ENCODE measurements around the gene MYH6. TPM values are rescaled to one million over a fixed set of nuclear protein-coding genes. Genes with fewer than 3 reads are reported as not detected.

Gene MYH6
- total and polyA plus RNA-seq, 10 donors, result 0.35 to 0.82 (median 0.40) TPM; not detected in 6

- Histone ChIP-seq H3K4me1 (no peaks in the 10 kb centered on the region), H3K27me3 (replicated peaks in 1 of 7) (peaks cover 0 to 39% (median 3%) of the 10 kb centered on the region in 7 donors), H3K4me3 (no peak overlapping the region), H3K9me3 (no peaks in the 10 kb centered on the region), H3K36me3 (no peaks in the 10 kb centered on the region), H3K27ac (no peak overlapping the region)
- no peak for DNase-seq
- 79 to 91% (median 83%) methylated on average over 2 of the region's 2 CpGs for WGBS, 5 donors
- intact Hi-C loops (cut with DNase I; ENCODE audit: low total_unique reads), result no loop called here
- TF ChIP-seq POLR2AphosphoS5 (IDR thresholded peaks at IDR 0.05) (no peak), POLR2A (IDR thresholded peaks at IDR 0.05) (no peak), CTCF (IDR thresholded peaks at IDR 0.05 in 8 of 11, conservative IDR thresholded peaks at IDR 0.05 in 3 of 11) (no peak)
Observed at GRCh38 chr14:23385244-23385641, 22.8 kb downstream of the MYH6 start.

- TF ChIP-seq CTCF (IDR thresholded peaks at IDR 0.05 in 8 of 11, conservative IDR thresholded peaks at IDR 0.05 in 3 of 11), result no peak
- TF ChIP-seq POLR2A (IDR thresholded peaks at IDR 0.05), result no peak
- TF ChIP-seq POLR2AphosphoS5 (IDR thresholded peaks at IDR 0.05), result no peak
- no peak overlapping the region for H3K4me3 ChIP-seq
- WGBS, 5 donors, result 85 to 96% (median 92%) methylated on average over 29 of the region's 29 CpGs
- no peaks in the 10 kb centered on the region for H3K36me3 ChIP-seq
- H3K9me3 ChIP-seq, result no peaks in the 10 kb centered on the region
- H3K27ac ChIP-seq, result no peak overlapping the region
- no peaks in the 10 kb centered on the region for H3K4me1 ChIP-seq
- intact Hi-C loops (cut with DNase I; ENCODE audit: low total_unique reads), result loop anchor here (5.0 kb wide), 1 partner anchor 117 kb away; no protein-coding TSS in a partner anchor
- no peak for DNase-seq
- peaks cover 0 to 43% (median 3%) of the 10 kb centered on the region in 7 donors for H3K27me3 ChIP-seq (replicated peaks in 1 of 7)
Observed at GRCh38 chr14:23384364-23385080, 23.6 kb downstream of the MYH6 start.

- 50 to 61% (median 55%) methylated on average over 10 of the region's 10 CpGs for WGBS, 5 donors
- H3K27me3 ChIP-seq (replicated peaks in 1 of 7), result peaks cover 0 to 43% (median 3%) of the 10 kb centered on the region in 7 donors
- TF ChIP-seq CTCF (IDR thresholded peaks at IDR 0.05 in 8 of 11, conservative IDR thresholded peaks at IDR 0.05 in 3 of 11), result no peak
- TF ChIP-seq POLR2AphosphoS5 (IDR thresholded peaks at IDR 0.05), result no peak
- no peak for TF ChIP-seq POLR2A (IDR thresholded peaks at IDR 0.05)
- no peaks in the 10 kb centered on the region for H3K36me3 ChIP-seq
- no peak overlapping the region for H3K4me3 ChIP-seq
- intact Hi-C loops (cut with DNase I; ENCODE audit: low total_unique reads), result loop anchor here (5.0 kb wide), 1 partner anchor 116 kb away; no protein-coding TSS in a partner anchor
- no peaks in the 10 kb centered on the region for H3K9me3 ChIP-seq
- H3K4me1 ChIP-seq, result no peaks in the 10 kb centered on the region
- no peak for DNase-seq
- H3K27ac ChIP-seq, result no peak overlapping the region
Observed at GRCh38 chr14:23382731-23383440, 25.2 kb downstream of the MYH6 start.

GRCh38 chr14:23382276-23382675 lies 25.8 kb downstream of the MYH6 start:
- WGBS, 5 donors, result 77 to 98% (median 95%) methylated on average over 5 to 6 of the region's 6 CpGs
- Histone ChIP-seq H3K27me3 (replicated peaks in 1 of 7) (peaks cover 0 to 43% (median 3%) of the 10 kb centered on the region in 7 donors), H3K27ac (no peak overlapping the region), H3K4me3 (no peak overlapping the region), H3K36me3 (no peaks in the 10 kb centered on the region), H3K4me1 (no peaks in the 10 kb centered on the region), H3K9me3 (no peaks in the 10 kb centered on the region)
- TF ChIP-seq CTCF (IDR thresholded peaks at IDR 0.05 in 8 of 11, conservative IDR thresholded peaks at IDR 0.05 in 3 of 11) (no peak), POLR2A (IDR thresholded peaks at IDR 0.05) (no peak), POLR2AphosphoS5 (IDR thresholded peaks at IDR 0.05) (no peak)
- intact Hi-C loops (cut with DNase I; ENCODE audit: low total_unique reads), result loop anchor here (5.0 kb wide), 1 partner anchor 115 kb away; no protein-coding TSS in a partner anchor
- DNase-seq, result no peak

Data from spleen (tissue), 11 donors.